ENCODE results near the gene PHACTR3.

Gene PHACTR3

GRCh38 chr20:59737816-59738215 lies 133.5 kb downstream of the PHACTR3 start:
- FAIRE-seq: no peak

- no peak for FAIRE-seq
Measured at GRCh38 chr20:59738851-59739250, 134.5 kb downstream of the PHACTR3 start.

- FAIRE-seq: no peak
Measured at GRCh38 chr20:59740621-59741020, 136.3 kb downstream of the PHACTR3 start.

GRCh38 chr20:59741073-59741472 lies 136.7 kb downstream of the PHACTR3 start:
- FAIRE-seq: no peak

GRCh38 chr20:59742351-59743095 lies 138.2 kb downstream of the PHACTR3 start:
- no peak for FAIRE-seq

- no peak for FAIRE-seq
Measured at GRCh38 chr20:59743308-59743707, 139.0 kb downstream of the PHACTR3 start.

GRCh38 chr20:59743767-59744485 lies 139.6 kb downstream of the PHACTR3 start:
- no peak for FAIRE-seq

- no peak for FAIRE-seq
Measured at GRCh38 chr20:59744756-59745155, 140.4 kb downstream of the PHACTR3 start.

- FAIRE-seq: no peak
Measured at GRCh38 chr20:59745201-59745600, 140.9 kb downstream of the PHACTR3 start.

- FAIRE-seq: no peak
Measured at GRCh38 chr20:59745716-59746115, 141.4 kb downstream of the PHACTR3 start.

- FAIRE-seq: no peak
Measured at GRCh38 chr20:59746155-59746554, 141.8 kb downstream of the PHACTR3 start.

GRCh38 chr20:59747671-59748515 lies 143.6 kb downstream of the PHACTR3 start:
- FAIRE-seq: no peak

GRCh38 chr20:59748619-59749191 lies 144.4 kb downstream of the PHACTR3 start:
- FAIRE-seq: no peak

- no peak for FAIRE-seq
Measured at GRCh38 chr20:59749301-59749700, 145.0 kb downstream of the PHACTR3 start.

GRCh38 chr20:59750209-59750840 lies 146.0 kb downstream of the PHACTR3 start:
- FAIRE-seq: no peak

GRCh38 chr20:59751075-59751711 lies 146.9 kb downstream of the PHACTR3 start:
- FAIRE-seq: no peak

GRCh38 chr20:59752101-59752586 lies 147.8 kb downstream of the PHACTR3 start:
- no peak for FAIRE-seq

GRCh38 chr20:59752704-59753460 lies 148.5 kb downstream of the PHACTR3 start:
- no peak for FAIRE-seq

- FAIRE-seq: no peak
Measured at GRCh38 chr20:59753836-59754235, 149.5 kb downstream of the PHACTR3 start.

- no peak for FAIRE-seq
Measured at GRCh38 chr20:59754551-59754950, 150.2 kb downstream of the PHACTR3 start.

GRCh38 chr20:59756241-59756640 lies 151.9 kb downstream of the PHACTR3 start:
- FAIRE-seq: no peak

All from A204.1 (cell line).